ENCODE data around the gene SIRT6. TPM values are rescaled to one million over a fixed set of nuclear protein-coding genes. Genes with fewer than 3 reads are reported as not detected.
"Not testable (repeated sequence)": the region's sequence is repeated elsewhere in the genome, so short reads cannot be mapped to it uniquely, and the experiment has no call there.

Gene SIRT6
- total RNA-seq, 1 donor from 2014 or later: 28.3 TPM

DNA sequence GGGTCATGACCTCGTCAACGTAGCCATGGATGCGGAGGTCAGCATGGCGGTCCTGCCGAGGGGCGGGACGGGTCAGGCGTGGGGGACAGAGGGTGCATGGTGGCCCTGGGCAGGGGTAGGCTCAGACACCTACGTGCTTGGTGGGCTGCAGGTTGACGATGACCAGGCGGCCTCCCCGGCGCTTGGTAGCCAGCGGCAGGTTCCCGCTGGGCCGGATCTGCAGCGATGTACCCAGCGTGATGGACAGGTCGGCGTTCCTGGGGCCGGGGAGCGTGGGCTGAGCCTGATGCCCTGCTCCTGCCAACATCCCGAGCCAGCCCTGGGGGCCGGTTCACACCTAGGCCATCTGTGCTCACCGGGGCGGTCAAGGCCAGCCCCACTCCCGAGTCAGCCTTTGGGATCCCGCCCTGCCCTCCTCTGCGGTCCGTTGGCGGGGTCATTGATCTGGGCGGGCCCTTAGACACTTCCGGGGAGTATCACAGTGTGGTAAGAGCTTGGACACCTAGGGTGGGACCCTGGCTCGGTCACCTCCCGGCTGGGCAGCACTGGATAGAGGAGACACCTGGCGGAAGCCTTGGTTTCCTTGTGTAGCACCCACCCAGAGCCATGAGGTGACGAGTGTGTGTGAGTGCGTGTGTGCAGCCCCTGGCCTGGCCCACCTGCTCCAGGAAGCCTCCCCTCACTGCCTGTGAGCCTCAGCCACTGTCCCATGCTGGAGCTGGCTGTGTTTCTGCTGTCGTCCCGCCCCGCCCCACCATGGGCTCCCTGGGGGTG lies 7.3 kb downstream of the SIRT6 start:
- DNase-seq (ENCODE audit: low spot score): no peak

DNA sequence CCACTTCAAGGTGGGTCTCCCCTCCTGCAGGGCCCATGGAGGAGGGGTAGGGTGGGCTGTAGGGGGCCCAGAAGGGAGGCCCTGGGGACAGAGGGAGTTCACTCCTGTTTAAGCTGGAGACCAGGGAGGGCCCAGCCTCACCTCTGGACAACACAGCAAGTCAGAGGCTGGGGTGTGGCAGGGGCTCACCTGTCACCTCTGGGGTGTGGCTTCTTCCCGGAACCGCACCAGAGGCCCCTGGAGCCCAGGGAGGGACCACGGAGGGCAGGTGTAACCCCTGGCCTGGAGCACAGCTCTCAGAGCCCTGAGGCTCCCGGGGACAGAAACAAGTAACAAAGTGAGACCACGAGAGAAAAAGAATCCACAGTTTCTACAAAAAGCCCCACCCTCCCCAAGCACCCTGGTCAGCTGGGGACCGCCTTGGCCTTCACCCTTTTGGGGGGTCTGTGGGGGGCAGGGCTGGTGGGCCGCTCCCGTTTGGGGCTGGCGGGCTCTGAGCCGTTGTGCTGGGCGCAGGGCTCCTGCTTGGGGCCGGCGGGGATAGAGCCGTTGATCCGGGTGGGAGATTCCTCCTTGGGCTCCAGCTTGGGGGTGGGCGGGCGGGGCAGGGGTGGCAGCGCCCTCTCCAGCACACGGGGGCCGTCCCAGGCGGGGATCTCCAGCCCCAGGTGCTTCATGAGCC lies 8.0 kb downstream of the SIRT6 start:
- DNase-seq (ENCODE audit: low spot score): no peak

DNA sequence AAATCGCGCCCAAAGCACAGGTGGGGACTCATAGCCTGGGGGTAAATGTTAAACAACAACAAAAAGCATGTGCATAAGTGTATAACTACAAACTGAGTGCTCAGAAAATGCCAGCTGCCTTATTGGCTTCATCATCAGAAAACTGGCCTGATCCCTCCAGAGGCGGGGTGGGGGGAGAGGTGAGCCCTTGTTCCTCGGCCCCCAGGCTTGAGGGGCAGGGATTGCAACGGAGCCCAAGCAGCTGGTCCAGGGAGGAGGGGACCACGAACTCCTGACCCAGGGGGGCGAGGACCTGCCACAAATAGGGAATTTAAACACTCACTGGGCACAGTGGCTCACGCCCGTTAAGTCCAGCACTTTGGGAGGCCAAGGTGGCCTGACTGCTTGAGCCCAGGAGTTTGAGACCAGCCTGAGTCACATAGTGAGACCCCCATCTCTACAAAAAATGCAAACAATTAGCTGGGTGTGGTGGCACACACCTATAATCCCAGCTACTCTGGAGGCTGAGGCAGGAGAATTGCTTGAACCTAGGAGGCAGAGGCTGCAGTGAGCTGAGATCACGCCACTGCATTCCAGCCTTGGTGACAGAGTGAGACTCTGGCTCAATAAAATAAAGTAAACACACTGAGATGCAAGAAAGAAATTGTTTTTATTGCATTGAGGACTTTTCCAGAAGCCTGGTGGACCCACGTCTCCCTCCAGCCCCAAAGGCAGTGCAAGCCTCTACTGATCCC lies 8.7 kb downstream of the SIRT6 start:
- DNase-seq (ENCODE audit: low spot score): no peak

DNA sequence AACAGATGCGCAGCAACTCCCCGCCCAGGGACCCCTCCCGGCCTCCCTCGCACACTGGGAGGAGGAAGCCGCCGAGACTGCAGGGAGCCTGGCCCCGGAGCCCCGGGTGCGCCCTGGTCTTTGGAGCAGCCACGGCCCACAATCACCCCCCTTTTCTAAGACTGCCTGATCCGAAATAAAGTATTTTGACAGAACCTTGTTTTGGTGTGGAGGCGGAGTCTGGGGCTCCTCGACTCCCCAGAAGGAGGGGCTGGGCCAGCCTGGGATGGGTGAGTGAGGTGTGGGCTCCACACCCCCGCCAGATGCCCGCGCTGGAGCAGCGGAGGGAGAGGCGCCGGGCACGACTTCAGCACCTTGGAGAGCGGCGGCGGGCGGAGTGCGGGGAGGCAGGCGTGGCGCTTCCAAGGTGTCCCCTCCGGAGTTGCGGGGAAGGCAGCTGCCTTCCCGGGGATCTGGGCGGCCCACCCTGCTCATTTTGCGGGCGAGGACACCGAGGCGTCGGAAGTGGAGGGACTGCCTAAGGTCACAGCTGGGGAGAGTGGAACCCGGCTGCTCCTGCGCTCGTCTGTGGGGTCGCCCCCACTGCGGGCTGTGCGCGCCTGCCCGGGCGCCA lies 9.4 kb downstream of the SIRT6 start:
- peak; percentile 54 for DNase-seq (ENCODE audit: low spot score)

DNA sequence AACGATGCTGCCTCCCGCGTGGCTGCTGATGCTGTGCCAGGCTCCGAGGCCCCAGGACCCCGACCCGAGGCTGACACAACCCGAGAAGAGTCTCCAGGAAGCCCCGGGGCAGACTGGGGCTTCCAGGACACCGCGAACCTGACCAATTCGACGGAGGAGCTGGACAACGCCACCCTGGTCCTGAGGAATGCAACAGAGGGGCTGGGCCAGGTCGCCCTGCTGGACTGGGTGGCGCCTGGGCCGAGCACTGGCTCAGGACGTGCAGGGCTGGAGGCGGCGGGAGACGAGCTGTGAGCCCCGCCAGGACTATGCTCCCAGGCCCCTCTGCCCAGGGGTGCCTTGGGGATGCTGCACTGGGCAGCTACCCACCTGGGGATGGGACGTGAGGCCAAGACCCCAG lies 10.7 kb downstream of the SIRT6 start:
- no peak for DNase-seq (ENCODE audit: low spot score)

DNA sequence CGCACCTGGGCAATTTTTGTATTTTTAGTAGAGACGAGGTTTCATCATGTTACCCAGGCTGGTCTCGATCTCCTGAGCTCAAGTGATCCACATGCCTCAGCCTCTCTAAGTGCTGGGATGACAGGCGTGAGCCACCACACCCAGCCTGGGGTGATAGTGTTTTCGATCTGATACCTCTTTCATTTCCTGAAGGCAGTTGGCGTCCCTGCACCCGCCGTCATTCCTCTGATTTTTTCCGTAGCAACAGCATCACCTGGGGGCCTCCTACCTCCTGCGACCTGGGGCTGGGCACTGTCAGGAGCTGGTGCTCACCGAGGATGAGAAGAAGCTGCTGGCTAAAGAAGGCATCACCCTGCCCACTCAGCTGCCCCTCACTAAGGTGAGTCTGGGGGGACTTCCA lies 18.1 kb downstream of the SIRT6 start:
- DNase-seq (ENCODE audit: low spot score): no peak

DNA sequence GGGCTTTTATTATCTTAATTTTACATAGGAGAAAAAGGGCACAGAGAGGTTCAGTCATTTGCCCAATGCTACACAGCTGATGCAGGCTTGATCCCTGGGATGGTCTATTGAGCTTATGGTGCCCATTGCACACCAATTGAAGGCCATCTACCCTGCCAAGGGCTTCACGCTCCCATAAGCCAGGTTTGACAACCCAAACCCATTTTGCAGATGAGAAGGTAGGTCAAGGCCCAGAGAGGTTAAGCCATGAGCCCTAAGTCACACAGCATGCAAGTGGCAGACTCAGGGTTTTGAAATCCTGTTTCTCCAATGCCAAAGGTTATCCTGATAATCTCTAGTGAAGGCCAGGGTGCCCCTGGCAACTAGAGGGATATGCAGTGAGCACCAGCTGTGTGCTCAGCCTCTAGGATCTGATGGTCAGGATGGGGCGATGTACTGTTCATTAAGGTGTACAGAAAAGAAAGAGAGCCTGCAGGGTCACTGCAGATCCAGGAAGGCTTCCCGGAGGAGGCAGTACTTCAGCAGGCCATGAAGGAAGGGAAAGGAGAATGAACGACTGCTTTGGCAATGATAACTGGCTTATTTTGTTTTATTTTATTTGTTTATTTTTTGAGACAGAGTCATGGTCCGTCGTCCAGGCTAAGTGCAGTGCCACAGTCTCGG lies 20.8 kb downstream of the SIRT6 start:
- DNase-seq (ENCODE audit: low spot score): no peak

DNA sequence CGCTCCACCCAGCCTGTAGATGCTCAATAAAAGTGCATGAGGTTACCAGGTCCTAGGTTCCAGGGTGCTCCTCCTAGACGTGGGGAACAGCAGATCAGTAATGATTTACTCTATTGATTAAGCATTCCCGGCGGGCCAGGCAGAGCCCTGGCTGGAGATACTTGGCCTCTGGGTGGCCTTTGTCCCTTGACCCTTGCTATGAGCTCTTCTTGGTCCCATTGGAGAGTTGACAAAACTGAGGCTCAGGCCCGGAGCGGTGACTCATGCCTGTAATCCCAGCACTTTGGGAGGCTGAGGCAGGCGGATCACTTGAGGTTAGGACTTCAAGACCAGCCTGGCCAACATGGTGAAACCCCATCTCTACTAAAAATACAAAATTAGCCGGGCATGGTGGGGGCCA lies 24.4 kb downstream of the SIRT6 start:
- not testable (repeated sequence) for DNase-seq (ENCODE audit: low spot score)

DNA sequence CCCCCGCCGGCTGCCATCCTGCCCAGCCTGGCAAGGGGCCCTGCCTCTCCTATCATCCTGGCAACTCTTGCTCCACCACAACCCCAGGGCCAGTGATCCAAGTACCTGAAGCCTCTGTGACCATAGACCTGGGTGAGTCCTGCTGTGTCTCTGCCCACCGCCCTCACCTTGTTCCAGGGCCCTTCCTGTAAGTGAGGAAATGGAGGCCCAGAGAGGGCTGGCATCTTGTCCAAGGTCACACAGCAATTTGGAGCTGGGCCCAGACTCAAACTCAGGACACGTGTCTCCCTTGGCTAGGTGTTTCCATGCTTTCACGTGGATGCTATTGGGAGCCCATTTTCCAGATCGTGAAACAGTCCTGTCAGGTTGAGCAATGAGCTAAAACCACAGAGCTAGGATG lies 25.2 kb downstream of the SIRT6 start:
- DNase-seq (ENCODE audit: low spot score): no peak

DNA sequence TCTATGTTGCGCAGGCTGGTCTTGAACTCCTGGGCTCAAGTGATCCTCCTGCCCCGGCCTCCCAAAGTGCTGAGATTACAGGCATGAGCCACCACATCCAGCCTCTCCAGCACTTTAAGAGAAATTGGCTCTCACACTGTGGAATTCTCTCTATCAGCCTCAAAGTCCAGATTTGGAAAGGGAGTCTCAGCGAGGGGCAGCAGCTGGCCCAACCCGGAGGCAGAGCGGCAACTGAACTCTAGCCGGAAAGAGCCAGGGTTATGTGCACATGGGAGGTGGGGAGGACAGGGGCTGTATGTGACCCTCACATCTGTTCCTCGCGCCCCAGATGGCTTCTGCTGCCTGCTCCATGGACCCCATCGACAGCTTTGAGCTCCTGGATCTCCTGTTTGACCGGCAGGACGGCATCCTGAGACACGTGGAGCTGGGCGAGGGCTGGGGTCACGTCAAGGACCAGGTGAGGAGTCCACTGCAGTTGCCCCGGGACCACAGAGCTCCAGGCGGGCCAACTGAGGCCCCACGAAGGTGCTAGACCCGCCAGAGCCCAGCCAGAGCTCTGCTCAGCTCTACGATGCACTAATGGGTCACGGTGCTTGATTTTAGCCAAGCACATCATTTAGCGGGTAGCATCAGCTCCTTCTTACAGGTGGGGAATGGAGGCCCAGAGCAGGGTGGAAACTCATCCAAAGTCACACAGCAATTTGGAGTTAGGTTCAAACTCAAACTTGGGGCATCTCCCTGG lies 27.6 kb downstream of the SIRT6 start:
- no peak for DNase-seq (ENCODE audit: low spot score)

DNA sequence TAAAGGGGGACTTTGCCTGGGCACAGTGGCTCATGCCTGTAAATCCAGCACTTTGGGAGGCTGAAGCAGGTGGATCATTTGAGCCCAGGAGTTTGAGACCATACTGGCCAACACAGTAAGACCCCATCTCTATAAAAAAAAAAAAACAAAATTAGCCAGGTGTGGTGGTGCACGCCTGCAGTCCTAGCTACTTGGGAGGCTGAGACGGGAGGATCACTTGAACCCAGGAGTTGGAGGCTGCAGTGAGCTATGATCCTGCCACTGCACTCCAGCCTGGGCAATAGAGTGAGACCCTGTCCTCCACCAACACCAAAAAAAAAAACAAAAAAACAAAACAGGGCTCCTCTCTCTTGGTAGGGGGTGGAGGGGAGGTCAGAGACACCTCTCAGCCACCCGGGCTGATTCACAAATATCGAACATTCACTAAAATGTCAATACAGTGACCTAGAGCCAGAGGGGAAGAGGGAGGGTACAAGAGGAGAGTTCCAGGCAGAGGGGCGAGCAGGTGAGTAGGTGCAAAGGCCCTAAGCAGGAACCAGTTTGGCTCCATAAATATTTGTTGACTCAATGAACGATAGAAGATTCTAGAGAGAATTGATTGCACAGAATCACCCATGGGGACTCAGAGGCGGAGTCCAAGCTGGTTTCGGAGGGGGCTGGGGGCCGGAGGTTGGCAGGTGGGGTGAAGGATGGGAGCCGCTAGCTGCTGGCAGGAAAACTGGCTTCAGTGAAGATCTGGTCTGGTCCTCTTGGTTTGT lies 29.9 kb downstream of the SIRT6 start:
- DNase-seq (ENCODE audit: low spot score): no peak

DNA sequence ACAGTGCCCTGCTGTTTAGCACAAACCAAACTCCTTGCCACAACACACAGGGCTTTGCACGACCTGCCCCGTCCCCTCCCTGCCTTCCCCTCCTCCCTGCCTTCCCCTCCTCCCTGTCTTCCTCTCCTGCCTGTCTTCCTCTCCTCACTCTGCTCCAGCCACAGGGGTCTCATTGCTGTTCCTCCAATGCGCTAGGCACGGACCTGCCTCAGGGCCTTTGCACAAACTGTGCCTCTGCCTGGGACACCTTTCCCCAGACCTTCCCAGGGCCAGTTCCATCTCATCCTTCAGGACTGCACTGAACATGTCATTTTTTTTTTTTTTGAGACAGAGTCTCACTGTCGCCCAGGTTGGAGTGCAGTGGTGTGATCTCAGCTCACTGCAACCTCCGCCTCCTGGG lies 30.7 kb downstream of the SIRT6 start:
- DNase-seq (ENCODE audit: low spot score): no peak

DNA sequence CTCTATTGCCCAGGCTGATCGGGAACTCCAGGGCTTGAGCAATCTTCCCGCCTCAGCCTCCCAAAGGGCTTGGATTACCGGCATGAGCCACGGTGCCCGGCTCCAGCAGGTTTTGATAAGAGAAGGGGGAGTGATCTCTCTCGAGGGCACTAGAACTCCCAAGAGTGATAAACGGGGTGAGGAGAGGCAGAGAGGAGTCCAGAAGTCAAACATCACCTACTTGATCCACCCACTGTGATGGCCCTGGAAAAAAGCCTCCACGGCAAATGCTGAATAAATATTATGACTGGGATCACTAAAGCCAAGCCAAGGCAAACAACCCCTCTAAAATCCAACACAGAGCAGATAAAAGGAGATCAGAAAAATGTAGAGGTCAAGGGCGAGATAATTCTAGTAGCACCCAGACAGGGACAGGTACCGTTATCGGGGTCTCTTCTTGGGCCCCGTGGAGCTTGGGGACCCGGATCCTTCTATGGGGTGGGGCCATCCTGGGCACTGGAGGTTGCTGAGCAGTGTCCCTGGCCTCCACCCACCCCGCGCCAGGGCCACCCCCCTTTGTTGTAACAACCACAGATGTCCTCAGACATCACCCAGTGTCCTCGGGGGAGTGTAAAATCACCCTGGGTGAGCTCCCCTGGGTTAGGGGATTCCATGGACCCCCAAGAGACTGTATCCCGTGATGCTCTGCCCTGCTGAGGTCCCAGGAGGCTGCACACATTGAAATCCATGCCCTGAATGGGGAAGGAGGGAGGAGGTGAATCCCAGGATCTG lies 32.7 kb downstream of the SIRT6 start:
- DNase-seq (ENCODE audit: low spot score): peak; percentile 19

DNA sequence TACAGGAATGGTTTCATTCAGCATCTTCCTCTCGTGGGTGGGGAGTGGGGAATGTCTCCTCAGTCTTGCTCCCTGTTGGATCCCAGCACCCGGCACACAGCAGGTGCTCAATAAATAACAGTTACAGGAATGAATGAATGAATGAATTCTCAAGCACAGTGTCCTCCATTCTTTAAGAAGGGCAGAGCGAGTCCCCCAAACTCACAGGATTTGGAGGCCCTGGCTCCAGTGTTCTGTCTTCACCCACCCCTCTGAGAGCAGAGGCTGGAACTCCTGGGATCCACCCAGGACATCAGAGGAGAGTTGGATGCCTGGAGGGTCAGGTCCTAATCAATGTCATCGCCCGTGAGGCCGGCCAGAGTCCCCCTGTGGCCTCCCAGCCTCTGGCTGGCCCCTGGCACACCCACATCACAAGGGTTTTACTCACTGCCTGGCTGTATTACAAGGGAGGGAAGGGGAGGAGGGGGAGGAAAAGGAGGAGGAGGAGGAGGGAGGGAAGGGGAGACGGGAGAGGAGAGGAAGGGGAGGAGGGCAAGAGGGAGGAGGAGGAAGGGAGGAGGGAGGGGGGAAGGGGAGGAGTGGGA lies 37.6 kb downstream of the SIRT6 start:
- peak; percentile 62 for DNase-seq (ENCODE audit: low spot score)

DNA sequence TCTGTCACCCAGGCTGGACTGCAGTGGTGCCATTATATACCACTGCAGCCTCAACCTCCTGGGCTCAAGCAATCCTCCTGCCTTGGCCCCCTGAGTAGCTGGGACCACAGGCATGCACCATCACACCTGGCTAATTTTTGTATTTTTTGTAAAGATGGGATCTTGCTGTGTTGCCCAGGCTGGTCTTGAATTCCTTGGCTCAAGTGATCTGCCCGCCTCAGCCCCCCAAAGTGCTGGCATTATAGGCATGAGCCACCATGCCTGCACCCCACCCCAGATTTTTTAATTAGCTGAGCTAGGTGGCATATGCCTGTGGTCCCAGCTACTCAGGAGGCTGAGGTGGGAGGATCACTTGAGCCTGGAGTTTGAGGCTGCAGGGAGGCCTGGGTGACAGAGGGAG lies 39.4 kb downstream of the SIRT6 start:
- DNase-seq (ENCODE audit: low spot score): not testable (repeated sequence)

DNA sequence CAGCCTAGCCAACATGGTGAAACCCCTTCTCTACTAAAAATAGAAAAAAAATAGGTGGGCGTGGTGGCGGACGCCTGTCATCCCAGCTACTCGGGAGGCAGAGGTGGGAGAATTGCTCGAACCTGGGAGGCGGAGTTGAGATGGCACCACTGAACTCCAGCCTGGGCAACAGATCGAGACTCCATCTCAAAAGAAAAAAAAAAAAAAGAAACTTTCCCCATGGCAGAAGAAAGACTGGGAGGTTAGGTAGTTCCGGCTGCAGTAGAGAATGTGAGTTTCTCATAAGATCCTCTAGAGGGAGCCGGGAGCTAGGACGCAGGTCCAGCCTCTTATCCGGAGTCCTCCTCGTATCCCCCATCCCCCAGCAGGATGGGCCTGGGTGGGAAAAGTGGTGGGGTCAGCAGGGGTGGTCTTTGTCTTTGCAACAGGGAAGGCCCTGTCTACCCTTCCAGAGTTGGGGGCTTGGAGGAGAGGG lies 42.1 kb downstream of the SIRT6 start:
- DNase-seq (ENCODE audit: low spot score): no peak

DNA sequence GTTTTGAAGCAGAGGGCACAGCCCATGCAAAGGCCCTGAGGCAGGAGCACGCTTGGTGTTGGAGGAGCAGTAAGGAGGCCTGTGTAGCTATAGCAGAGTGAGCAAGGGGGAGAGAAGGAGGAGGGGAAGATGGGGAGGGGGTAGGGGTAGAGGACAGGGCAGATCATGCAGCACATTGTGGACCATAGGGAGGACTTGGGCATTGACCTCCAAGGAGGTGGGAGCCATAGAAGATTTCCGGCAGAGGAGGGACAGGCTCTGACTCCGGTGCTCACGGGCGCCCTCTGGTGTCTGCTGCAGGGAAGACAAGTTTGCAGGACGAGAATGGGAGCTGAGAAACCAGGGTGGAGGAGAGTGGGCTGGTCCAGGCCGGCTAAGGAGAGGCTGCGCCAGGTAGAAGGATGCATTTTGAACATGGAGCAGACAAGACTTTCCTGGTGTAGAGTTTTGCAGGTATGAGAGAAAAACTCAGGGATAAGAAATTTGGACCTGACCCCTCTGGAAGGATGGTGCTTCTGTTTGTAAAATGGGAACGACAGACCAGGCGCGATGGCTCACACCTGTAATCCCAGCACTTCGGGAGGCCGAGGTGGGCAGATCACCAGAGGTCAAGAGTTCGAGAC lies 42.6 kb downstream of the SIRT6 start:
- DNase-seq (ENCODE audit: low spot score): peak; percentile 83

DNA sequence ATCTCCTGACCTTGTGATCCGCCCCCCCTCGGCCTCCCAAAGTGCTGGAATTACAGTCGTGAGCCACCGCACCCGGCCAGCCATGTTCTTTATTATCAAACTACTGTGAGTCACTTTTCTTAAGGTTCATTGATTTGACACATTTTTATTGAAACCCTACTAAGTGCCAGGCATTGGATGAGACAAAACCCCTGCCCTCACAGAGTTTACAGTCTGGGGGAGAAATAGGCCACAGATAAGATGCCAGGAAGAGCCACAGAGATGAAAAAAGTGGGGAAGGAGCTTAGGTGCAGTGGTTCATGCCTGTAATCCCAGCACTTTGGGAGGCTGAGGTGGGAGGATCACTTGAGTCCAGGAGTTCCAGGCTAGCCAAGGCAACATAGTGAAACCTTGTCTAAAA lies 43.9 kb downstream of the SIRT6 start:
- no peak for DNase-seq (ENCODE audit: low spot score)

DNA sequence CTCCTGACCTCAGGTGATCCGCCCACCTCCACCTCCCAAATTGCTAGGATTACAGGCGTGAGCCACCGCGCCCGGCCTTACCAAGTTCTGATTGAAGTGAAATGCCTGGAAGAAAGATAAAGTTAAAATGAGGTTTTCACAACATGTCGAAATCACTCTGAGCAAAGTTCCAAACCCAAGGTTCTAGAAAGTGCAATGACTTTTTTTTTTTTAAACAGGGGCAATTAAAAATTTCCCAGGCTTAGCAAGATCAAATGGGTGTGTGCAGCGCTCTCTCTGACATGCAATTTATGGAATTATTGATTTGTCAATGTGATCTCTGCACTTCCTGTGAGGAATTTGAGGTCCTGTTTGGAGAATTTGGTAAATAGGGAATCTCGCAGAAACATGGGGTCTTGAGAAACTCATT lies 45.7 kb downstream of the SIRT6 start:
- no peak for DNase-seq (ENCODE audit: low spot score)

Measured in mucosa of gallbladder (tissue), 1 donor.